Upper lobe of left lung (tissue), 6 donors: Measurements from ENCODE around the gene RWDD2A. TPM values are rescaled to one million over a fixed set of nuclear protein-coding genes. Genes with fewer than 3 reads are reported as not detected.
A peak's percentile ranks its signal among the peaks of the same experiment; 100 is the strongest.

ENCODE experiments used
- ATAC-seq, 2 donors: fragments of 200-7000 bp; cut with Tn5 transposase; one replicate each; pipeline ENCODE4 v1.9.1; 2022; ENCODE audit warnings: mild to moderate bottlenecking in 2 of 2, moderate library complexity in 2 of 2; ENCODE audit not compliant: low FRiP score in 2 of 2
- DNase-seq, 2 donors: peaks; one replicate each; pipeline ENCODE4 v3.0.0-alpha.2; 2019 to 2020
- H3K27ac ChIP-seq, 4 donors: fragments of 200-600 bp; sonication (generic); one replicate each; pipeline ENCODE4 v1.5.1; 2016 to 2019
- H3K27me3 ChIP-seq, 4 donors: fragments of 200-600 bp; sonication (generic); one replicate each; pipeline ENCODE4 v1.5.1; 2017 to 2019
- H3K36me3 ChIP-seq, 4 donors: fragments of 200-600 bp; sonication (generic); one replicate each; pipeline ENCODE4 v1.5.1; 2016 to 2019
- H3K4me1 ChIP-seq, 4 donors: fragments of 200-600 bp; sonication (generic); one replicate each; pipeline ENCODE4 v1.5.1; 2018 to 2019
- H3K4me3 ChIP-seq, 4 donors: fragments of 200-600 bp; sonication (generic); one replicate each; pipeline ENCODE4 v1.5.1; 2017 to 2019; ENCODE audit warnings: mild to moderate bottlenecking in 2 of 4, moderate library complexity in 1 of 4
- H3K9me3 ChIP-seq, 4 donors: fragments of 200-600 bp; sonication (generic); one replicate each; pipeline ENCODE4 v1.5.1; 2018 to 2019
- EP300 ChIP-seq, 4 donors: sonication (generic); formaldehyde crosslinking; IDR thresholded peaks; one replicate each; pipeline ENCODE4 v1.5.1; 2017; ENCODE audit warnings: antibody characterized with exemption in 4 of 4, control low read depth in 2 of 4
- POLR2A ChIP-seq, 4 donors: fragments of 450-650 bp; IDR thresholded peaks; one replicate each; pipeline ENCODE4 v1.5.1; 2016 to 2017; ENCODE audit warnings: antibody characterized with exemption in 4 of 4, mild to moderate bottlenecking in 2 of 4
- POLR2AphosphoS5 ChIP-seq, 2 donors: sonication (generic); formaldehyde crosslinking; IDR thresholded peaks; one replicate each; pipeline ENCODE4 v1.5.1; 2017; ENCODE audit warnings: antibody characterized with exemption in 2 of 2
- whole genome bisulfite sequencing, 2 donors: methylation state at CpG; one replicate each; pipeline ENCODE4 v1.1.5; 2017 to 2018; 5-methylcytosine and 5-hydroxymethylcytosine counted together
- total RNA-seq, 6 donors: library from RNA; depleted of rRNA in 4 of 6; stranded (reverse); fragments of >200 nt in 4 of 6; gene quantifications; one replicate each; pipeline versions ENCODE4 v1.1.0 to v1.2.1, GENCODE V29; 2016 to 2021
- TF ChIP-seq, protein P1 (sequence below), 6 experiments: fragments of 450-650 bp in 4 of 6; fragments of 200-600 bp in 2 of 6; sonication (generic) in 2 of 6; IDR thresholded peaks; one replicate each; pipeline ENCODE4 v1.5.1; 2016 to 2019; ENCODE audit warnings: antibody characterized with exemption in 6 of 6
- donor health status: DM: no; HTN: no; CAD: no; lungs with moderate emphysema.
- donor health status: DM: no; HTN: yes; CAD: no; lungs with severe emphysema.

RWDD2A gene
- total RNA-seq, 6 donors from 2014 or later = 2.3 to 5.2 (median 3.7) TPM

DNA sequence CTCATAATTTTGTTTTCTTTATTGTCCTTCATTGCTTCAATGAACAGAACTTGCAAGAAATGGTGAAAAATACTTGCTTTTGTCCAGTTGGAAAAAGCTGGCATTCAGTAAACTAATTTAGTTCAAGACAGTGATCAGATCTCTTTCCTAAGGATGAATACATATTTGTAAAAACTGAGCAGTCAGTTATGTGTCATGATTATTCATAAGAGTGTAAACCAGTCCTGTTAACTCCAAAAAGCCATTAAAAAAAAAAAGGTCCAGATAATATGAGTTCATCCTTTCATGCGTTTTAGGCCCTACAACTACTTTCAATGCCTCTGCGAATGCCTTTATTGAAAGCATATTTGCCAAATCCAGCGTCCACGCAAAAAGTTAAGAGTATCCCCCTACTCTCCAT, 701 bp upstream of the RWDD2A start:
- H3K36me3 ChIP-seq = peaks cover 0 to 17% (median 0%) of the 10 kb centered on the region in 4 donors
- TF ChIP-seq EP300 (IDR thresholded peaks at IDR 0.05) (no peak), POLR2A (IDR thresholded peaks at IDR 0.05) (no peak), POLR2AphosphoS5 (IDR thresholded peaks at IDR 0.05) (no peak)
- TF ChIP-seq, protein P1, sequence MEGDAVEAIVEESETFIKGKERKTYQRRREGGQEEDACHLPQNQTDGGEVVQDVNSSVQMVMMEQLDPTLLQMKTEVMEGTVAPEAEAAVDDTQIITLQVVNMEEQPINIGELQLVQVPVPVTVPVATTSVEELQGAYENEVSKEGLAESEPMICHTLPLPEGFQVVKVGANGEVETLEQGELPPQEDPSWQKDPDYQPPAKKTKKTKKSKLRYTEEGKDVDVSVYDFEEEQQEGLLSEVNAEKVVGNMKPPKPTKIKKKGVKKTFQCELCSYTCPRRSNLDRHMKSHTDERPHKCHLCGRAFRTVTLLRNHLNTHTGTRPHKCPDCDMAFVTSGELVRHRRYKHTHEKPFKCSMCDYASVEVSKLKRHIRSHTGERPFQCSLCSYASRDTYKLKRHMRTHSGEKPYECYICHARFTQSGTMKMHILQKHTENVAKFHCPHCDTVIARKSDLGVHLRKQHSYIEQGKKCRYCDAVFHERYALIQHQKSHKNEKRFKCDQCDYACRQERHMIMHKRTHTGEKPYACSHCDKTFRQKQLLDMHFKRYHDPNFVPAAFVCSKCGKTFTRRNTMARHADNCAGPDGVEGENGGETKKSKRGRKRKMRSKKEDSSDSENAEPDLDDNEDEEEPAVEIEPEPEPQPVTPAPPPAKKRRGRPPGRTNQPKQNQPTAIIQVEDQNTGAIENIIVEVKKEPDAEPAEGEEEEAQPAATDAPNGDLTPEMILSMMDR (IDR thresholded peaks at IDR 0.05) = no peak
- H3K27ac ChIP-seq = peak overlapping the region; percentile 84 to 90 (median 84)
- no peaks in the 10 kb centered on the region for H3K27me3 ChIP-seq
- ATAC-seq (peak in 1 of 2 donors; percentile 3), DNase-seq (no peak)
- H3K4me1 ChIP-seq = peaks cover 14 to 35% (median 21%) of the 10 kb centered on the region in 4 donors
- peak overlapping the region; percentile 77 to 95 (median 90) for H3K4me3 ChIP-seq
- 0 to 1% methylated on average over 4 of the region's 4 CpGs for WGBS, 2 donors
- H3K9me3 ChIP-seq = no peaks in the 10 kb centered on the region

DNA sequence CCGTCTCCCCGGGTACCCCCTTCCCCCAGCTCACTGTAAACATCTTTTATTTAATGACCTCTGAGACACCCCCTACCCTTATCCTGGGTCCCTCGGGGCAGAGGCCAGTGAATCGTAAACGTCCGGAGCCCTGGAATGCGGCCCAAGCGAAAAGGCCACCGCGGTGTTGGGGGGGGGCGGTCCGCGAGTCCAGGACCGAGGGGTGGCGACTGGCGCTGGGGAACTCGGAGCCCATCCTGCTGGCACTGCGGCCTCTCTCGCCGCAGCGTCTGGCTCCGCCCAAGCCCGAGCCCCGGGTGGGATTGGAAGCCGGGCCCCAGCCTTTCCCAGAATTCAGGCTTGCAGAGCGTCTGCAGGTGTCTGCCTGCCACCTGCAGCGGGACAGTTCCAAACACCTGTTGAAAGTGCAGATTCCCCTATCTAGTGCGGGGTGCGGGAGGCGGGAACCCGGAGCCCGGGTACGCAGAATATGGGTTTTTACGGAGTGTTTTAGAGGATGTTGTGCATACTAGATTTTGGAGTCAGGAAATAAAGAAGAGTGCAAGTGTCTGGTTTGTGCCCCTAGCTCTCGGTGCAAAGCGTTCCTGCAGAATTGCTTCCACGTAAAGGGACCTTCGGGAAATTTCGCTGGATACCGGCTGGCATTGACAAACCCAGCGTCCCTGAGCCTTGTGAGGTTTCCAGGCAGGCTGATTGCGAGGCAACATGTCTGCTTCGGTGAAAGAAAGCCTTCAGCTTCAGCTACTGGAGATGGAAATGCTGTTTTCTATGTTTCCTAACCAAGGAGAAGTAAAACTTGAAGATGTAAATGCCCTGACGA, 800 bp downstream of the RWDD2A start:
- Histone ChIP-seq H3K9me3 (no peaks in the 10 kb centered on the region), H3K36me3 (peaks cover 0 to 2% (median 0%) of the 10 kb centered on the region in 4 donors), H3K4me3 (peak overlapping the region; percentile 77 to 95 (median 90)), H3K27ac (peak overlapping the region; percentile 84 to 90 (median 84)), H3K27me3 (no peaks in the 10 kb centered on the region), H3K4me1 (peaks cover 14 to 35% (median 21%) of the 10 kb centered on the region in 4 donors)
- DNase-seq (peak; percentile 57 to 90), ATAC-seq (peak; percentile 84 to 85)
- TF ChIP-seq, protein P1 (IDR thresholded peaks at IDR 0.05) = no peak
- TF ChIP-seq POLR2A (IDR thresholded peaks at IDR 0.05) (no peak), POLR2AphosphoS5 (IDR thresholded peaks at IDR 0.05) (no peak), EP300 (IDR thresholded peaks at IDR 0.05) (no peak)
- WGBS, 2 donors = 5 to 6% methylated on average over 26 to 34 of the region's 44 CpGs

DNA sequence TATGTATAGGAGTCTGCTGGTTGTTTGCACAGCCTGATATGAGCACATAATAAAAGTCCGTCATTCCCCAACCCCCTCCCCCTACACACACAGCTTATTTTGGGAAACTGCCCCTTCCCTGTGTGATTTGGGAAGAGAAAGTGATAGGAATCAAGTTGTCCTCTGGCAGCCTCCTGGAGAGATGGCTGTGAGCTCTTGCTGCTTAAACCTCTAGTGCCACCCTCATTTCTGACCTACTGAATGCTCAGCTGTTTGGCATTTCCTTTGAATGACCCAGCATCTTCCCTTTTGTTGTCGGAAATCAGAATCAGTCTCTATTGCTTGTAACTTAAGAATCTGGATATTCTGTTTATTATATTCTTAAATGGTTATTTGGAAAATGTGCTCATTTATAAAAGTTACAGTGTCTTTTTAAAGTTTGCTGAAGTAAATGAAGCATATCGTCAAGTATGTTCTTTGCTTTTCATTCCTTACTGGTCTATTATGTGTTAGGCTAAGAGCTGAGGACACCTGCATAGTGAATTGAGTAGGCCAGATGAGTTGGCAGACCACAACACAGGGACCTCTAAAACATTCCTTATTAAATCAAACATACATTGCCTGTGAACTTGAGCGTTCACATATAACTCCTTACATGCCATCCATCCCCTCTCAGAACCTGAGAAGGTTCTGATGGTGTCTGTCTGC, 5.5 kb downstream of the RWDD2A start:
- no peak for DNase-seq
- Histone ChIP-seq H3K36me3 (no peaks in the 10 kb centered on the region), H3K27me3 (no peaks in the 10 kb centered on the region), H3K9me3 (no peaks in the 10 kb centered on the region), H3K4me3 (no peak overlapping the region), H3K4me1 (peaks cover 8 to 14% (median 9%) of the 10 kb centered on the region in 4 donors), H3K27ac (no peak overlapping the region)
- TF ChIP-seq POLR2AphosphoS5 (IDR thresholded peaks at IDR 0.05) (no peak), EP300 (IDR thresholded peaks at IDR 0.05) (no peak), POLR2A (IDR thresholded peaks at IDR 0.05) (no peak)
- TF ChIP-seq, protein P1 (IDR thresholded peaks at IDR 0.05) = no peak
- no peak for ATAC-seq
- 90% methylated on average over 4 of the region's 4 CpGs for WGBS, 2 donors

DNA sequence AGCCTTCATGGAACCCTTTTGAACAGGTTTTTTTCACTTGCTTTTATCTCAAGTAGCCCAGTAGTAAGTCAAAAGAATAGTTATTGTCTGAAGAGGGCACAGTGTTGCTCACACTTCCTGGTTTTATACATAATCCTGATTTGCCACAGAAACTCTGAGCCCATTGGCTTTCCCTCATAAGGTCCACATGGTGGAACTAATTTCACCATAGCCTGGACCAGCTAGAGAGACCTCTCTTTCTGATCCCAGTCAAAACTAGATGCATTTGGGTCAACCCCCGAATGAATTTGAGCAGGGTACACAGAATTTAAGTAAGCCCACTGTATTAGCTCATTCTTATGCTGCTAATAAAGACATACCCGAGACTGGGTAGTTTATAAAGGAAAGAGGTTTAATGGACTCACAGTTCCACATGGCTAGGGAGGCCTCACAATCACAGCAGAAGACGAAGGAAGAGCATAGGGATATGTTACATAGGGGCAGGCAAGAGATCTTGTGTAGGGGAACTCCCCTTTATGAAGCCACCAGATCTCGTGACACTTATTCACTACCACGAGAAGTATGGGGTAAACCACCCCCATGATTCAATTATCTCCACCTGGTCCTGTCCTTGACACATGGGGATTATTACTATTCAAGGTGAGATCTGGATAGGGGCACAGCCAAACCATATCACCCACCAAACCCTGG, 6.2 kb downstream of the RWDD2A start:
- DNase-seq (no peak), ATAC-seq (peak in 1 of 2 donors; percentile 12)
- Histone ChIP-seq H3K4me1 (peaks cover 4 to 9% (median 6%) of the 10 kb centered on the region in 4 donors), H3K9me3 (no peaks in the 10 kb centered on the region), H3K4me3 (no peak overlapping the region), H3K36me3 (no peaks in the 10 kb centered on the region), H3K27me3 (no peaks in the 10 kb centered on the region), H3K27ac (no peak overlapping the region)
- WGBS, 2 donors = 92 to 95% methylated on average over 5 of the region's 5 CpGs
- TF ChIP-seq, protein P1 (IDR thresholded peaks at IDR 0.05) = no peak
- TF ChIP-seq EP300 (IDR thresholded peaks at IDR 0.05) (no peak), POLR2AphosphoS5 (IDR thresholded peaks at IDR 0.05) (no peak), POLR2A (IDR thresholded peaks at IDR 0.05) (no peak)
